GM23338 (cell line): ENCODE measurements around the gene TNS3. TPM values are rescaled to one million over a fixed set of nuclear protein-coding genes. Genes with fewer than 3 reads are reported as not detected.

Experiments
- ATAC-seq: fragments of 200-7000 bp; cut with Tn5 transposase; 3 replicates; pipeline ENCODE4 v1.9.1; 2020
- DNase-seq: peaks from one replicate; pipeline ENCODE4 v3.0.0-alpha.2; 2015; ENCODE audit warnings: low spot score
- H2AFZ ChIP-seq: fragments of 200-600 bp; sonication (generic); 2 replicates; pipeline ENCODE4 v1.8.0; 2016; ENCODE audit warnings: antibody characterized with exemption, mild to moderate bottlenecking, moderate library complexity
- H3F3A ChIP-seq: fragments of 200-600 bp; sonication (generic); replicated peaks from 2 replicates; pipeline ENCODE4 v1.8.0; 2017; ENCODE audit warnings: antibody characterized with exemption, mixed run types, low read depth
- H3K27ac ChIP-seq: fragments of 200-600 bp; sonication (generic); 2 replicates; pipeline ENCODE4 v1.6.1; 2016; ENCODE audit warnings: low read depth
- H3K27me3 ChIP-seq: fragments of 200-600 bp; sonication (generic); 2 replicates; pipeline ENCODE4 v1.8.0; 2016; ENCODE audit warnings: mild to moderate bottlenecking, mixed run types, moderate library complexity; ENCODE audit not compliant: insufficient read depth
- H3K36me3 ChIP-seq: fragments of 200-600 bp; sonication (generic); 2 replicates; pipeline ENCODE4 v1.8.0; 2016; ENCODE audit warnings: mild to moderate bottlenecking; ENCODE audit not compliant: insufficient read depth
- H3K4me1 ChIP-seq: fragments of 200-600 bp; sonication (generic); 2 replicates; pipeline ENCODE4 v1.8.0; 2016; ENCODE audit warnings: mild to moderate bottlenecking, moderate library complexity; ENCODE audit not compliant: insufficient read depth
- H3K4me2 ChIP-seq: fragments of 200-600 bp; sonication (generic); 2 replicates; pipeline ENCODE4 v1.7.1; 2017; ENCODE audit warnings: mixed run types
- H3K4me3 ChIP-seq: fragments of 200-600 bp; sonication (generic); 2 replicates; pipeline ENCODE4 v1.6.1; 2016; ENCODE audit warnings: mixed run types
- H3K79me2 ChIP-seq: fragments of 200-600 bp; sonication (generic); replicated peaks from 2 replicates; pipeline ENCODE4 v1.8.0; 2017; ENCODE audit warnings: mild to moderate bottlenecking; ENCODE audit not compliant: insufficient read depth
- H3K9me2 ChIP-seq: fragments of 200-600 bp; sonication (generic); 2 replicates; pipeline ENCODE4 v1.8.0; 2017; ENCODE audit not compliant: insufficient read depth
- H4K20me1 ChIP-seq: fragments of 200-600 bp; sonication (generic); replicated peaks from 2 replicates; pipeline ENCODE4 v1.8.0; 2017; ENCODE audit warnings: mild to moderate bottlenecking; ENCODE audit not compliant: insufficient read depth
- H3K27ac Mint-ChIP-seq: 2 replicates; pipeline ENCODE4 v1.8.0; 2020; ENCODE audit warnings: inconsistent platforms, mild to moderate bottlenecking, moderate library complexity, mixed read lengths
- H3K27me3 Mint-ChIP-seq: 3 replicates; pipeline ENCODE4 v1.8.0; 2022; ENCODE audit warnings: low read depth, mild to moderate bottlenecking, moderate library complexity, mixed read lengths, inconsistent platforms; ENCODE audit not compliant: insufficient read depth, poor library complexity
- H3K36me3 Mint-ChIP-seq: 3 replicates; pipeline ENCODE4 v1.8.0; 2021; ENCODE audit warnings: low read depth, mild to moderate bottlenecking, inconsistent platforms, moderate library complexity, mixed read lengths
- H3K4me1 Mint-ChIP-seq: 3 replicates; pipeline ENCODE4 v1.8.0; 2020; ENCODE audit warnings: mild to moderate bottlenecking, inconsistent platforms, mixed read lengths
- H3K4me3 Mint-ChIP-seq: 3 replicates; pipeline ENCODE4 v1.8.0; 2021; ENCODE audit warnings: moderate library complexity, mild to moderate bottlenecking, inconsistent platforms, mixed read lengths
- H3K9me3 Mint-ChIP-seq: 3 replicates; pipeline ENCODE4 v1.8.0; 2020; ENCODE audit warnings: moderate library complexity, mild to moderate bottlenecking, inconsistent platforms, mixed read lengths
- CREB1 ChIP-seq: fragments of 250-450 bp; sonication (Bioruptor Pico); IDR thresholded peaks from 2 replicates; pipeline ENCODE4 v1.5.0; 2020; ENCODE audit warnings: low read depth, mild to moderate bottlenecking, moderate library complexity
- ETS1 ChIP-seq: IDR thresholded peaks from 2 replicates; pipeline ENCODE4 v1.6.1; 2016; ENCODE audit warnings: antibody characterized with exemption
- EZH2 ChIP-seq: fragments of 200-600 bp; sonication (generic); IDR thresholded peaks from one replicate; pipeline ENCODE4 v1.8.0; 2017; ENCODE audit warnings: antibody characterized with exemption, mild to moderate bottlenecking, low read depth; ENCODE audit not compliant: unreplicated experiment
- EZH2phosphoT487 ChIP-seq: fragments of 200-600 bp; sonication (generic); IDR thresholded peaks from one replicate; pipeline ENCODE4 v1.8.1; 2018; ENCODE audit warnings: antibody characterized with exemption; ENCODE audit not compliant: unreplicated experiment
- JUNB ChIP-seq: IDR thresholded peaks from one replicate; pipeline ENCODE4 v1.6.1; 2016; ENCODE audit warnings: antibody characterized with exemption; ENCODE audit not compliant: unreplicated experiment
- NANOG ChIP-seq: IDR thresholded peaks from 2 replicates; pipeline ENCODE4 v1.6.1; 2016; ENCODE audit warnings: antibody characterized with exemption, borderline replicate concordance
- POLR2AphosphoS5 ChIP-seq: IDR thresholded peaks from 2 replicates; pipeline ENCODE4 v1.6.1; 2016; ENCODE audit warnings: antibody characterized with exemption, low read depth
- REST ChIP-seq: IDR thresholded peaks from one replicate; pipeline ENCODE4 v1.6.1; 2018; ENCODE audit warnings: antibody characterized with exemption; ENCODE audit not compliant: unreplicated experiment
- STAT1 ChIP-seq: IDR thresholded peaks from one replicate; pipeline ENCODE4 v1.6.1; 2016; ENCODE audit warnings: antibody characterized with exemption; ENCODE audit not compliant: unreplicated experiment
- ZNF114 ChIP-seq: fragments of 250-450 bp; sonication (Bioruptor Pico); IDR thresholded peaks from 2 replicates; pipeline ENCODE4 v1.5.0; 2020; ENCODE audit warnings: mild to moderate bottlenecking, moderate library complexity
- ZNF331 ChIP-seq: fragments of 250-450 bp; sonication (Bioruptor Pico); IDR thresholded peaks from 2 replicates; pipeline ENCODE4 v1.5.0; 2020; ENCODE audit warnings: low read depth, mild to moderate bottlenecking, moderate library complexity
- polyA plus RNA-seq: library from polyadenylated mRNA; unstranded; fragments of >200 nt; fragmentation: Nextera tagmentation; extraction: Ambion mirVana; gene quantifications from 2 replicates; pipeline ENCODE4 v1.2.1, GENCODE V29; 2016
- total RNA-seq: library from RNA; depleted of rRNA; stranded (reverse); fragments of >200 nt; shearing (Covaris generic); gene quantifications from 2 replicates; pipeline ENCODE4 v1.2.3, GENCODE V29; 2014
- TF ChIP-seq, protein P1 (sequence below): fragments of 250-450 bp; sonication (Bioruptor Pico); IDR thresholded peaks from 2 replicates; pipeline ENCODE4 v1.5.0; 2020; ENCODE audit warnings: mild to moderate bottlenecking, moderate library complexity
- TF ChIP-seq, protein P2 (sequence below), 2 experiments: fragments of 200-600 bp in 1 of 2; sonication (generic) in 1 of 2; conservative IDR thresholded peaks; 2 replicates each; pipeline versions ENCODE4 v1.5.1 to v1.6.1; 2016 to 2017; ENCODE audit warnings: antibody characterized with exemption in 2 of 2, low read depth in 2 of 2, mild to moderate bottlenecking in 2 of 2, moderate library complexity in 1 of 2

Gene TNS3
- total and polyA plus RNA-seq, 2 experiments from 2014 or later = 6.2 to 28.7 TPM

- peaks cover 4% of the 10 kb centered on the region for H3K27me3 Mint-ChIP-seq
- H3K79me2 ChIP-seq = 0 out of 2 replicates have a peak, but pooled peaks cover 8% of the 10 kb centered on the region
- no peaks in the 10 kb centered on the region for H3K9me3 Mint-ChIP-seq
- no peaks in the 10 kb centered on the region for H3K36me3 ChIP-seq
- H3K4me3 Mint-ChIP-seq = no peak overlapping the region
- DNase-seq (no peak), ATAC-seq (no peak)
- H3F3A ChIP-seq = no peaks in the 10 kb centered on the region
- no peak overlapping the region for H2AFZ ChIP-seq
- no peaks in the 10 kb centered on the region for H3K27me3 ChIP-seq
- no peak overlapping the region for H3K4me2 ChIP-seq
- TF ChIP-seq, protein P1, sequence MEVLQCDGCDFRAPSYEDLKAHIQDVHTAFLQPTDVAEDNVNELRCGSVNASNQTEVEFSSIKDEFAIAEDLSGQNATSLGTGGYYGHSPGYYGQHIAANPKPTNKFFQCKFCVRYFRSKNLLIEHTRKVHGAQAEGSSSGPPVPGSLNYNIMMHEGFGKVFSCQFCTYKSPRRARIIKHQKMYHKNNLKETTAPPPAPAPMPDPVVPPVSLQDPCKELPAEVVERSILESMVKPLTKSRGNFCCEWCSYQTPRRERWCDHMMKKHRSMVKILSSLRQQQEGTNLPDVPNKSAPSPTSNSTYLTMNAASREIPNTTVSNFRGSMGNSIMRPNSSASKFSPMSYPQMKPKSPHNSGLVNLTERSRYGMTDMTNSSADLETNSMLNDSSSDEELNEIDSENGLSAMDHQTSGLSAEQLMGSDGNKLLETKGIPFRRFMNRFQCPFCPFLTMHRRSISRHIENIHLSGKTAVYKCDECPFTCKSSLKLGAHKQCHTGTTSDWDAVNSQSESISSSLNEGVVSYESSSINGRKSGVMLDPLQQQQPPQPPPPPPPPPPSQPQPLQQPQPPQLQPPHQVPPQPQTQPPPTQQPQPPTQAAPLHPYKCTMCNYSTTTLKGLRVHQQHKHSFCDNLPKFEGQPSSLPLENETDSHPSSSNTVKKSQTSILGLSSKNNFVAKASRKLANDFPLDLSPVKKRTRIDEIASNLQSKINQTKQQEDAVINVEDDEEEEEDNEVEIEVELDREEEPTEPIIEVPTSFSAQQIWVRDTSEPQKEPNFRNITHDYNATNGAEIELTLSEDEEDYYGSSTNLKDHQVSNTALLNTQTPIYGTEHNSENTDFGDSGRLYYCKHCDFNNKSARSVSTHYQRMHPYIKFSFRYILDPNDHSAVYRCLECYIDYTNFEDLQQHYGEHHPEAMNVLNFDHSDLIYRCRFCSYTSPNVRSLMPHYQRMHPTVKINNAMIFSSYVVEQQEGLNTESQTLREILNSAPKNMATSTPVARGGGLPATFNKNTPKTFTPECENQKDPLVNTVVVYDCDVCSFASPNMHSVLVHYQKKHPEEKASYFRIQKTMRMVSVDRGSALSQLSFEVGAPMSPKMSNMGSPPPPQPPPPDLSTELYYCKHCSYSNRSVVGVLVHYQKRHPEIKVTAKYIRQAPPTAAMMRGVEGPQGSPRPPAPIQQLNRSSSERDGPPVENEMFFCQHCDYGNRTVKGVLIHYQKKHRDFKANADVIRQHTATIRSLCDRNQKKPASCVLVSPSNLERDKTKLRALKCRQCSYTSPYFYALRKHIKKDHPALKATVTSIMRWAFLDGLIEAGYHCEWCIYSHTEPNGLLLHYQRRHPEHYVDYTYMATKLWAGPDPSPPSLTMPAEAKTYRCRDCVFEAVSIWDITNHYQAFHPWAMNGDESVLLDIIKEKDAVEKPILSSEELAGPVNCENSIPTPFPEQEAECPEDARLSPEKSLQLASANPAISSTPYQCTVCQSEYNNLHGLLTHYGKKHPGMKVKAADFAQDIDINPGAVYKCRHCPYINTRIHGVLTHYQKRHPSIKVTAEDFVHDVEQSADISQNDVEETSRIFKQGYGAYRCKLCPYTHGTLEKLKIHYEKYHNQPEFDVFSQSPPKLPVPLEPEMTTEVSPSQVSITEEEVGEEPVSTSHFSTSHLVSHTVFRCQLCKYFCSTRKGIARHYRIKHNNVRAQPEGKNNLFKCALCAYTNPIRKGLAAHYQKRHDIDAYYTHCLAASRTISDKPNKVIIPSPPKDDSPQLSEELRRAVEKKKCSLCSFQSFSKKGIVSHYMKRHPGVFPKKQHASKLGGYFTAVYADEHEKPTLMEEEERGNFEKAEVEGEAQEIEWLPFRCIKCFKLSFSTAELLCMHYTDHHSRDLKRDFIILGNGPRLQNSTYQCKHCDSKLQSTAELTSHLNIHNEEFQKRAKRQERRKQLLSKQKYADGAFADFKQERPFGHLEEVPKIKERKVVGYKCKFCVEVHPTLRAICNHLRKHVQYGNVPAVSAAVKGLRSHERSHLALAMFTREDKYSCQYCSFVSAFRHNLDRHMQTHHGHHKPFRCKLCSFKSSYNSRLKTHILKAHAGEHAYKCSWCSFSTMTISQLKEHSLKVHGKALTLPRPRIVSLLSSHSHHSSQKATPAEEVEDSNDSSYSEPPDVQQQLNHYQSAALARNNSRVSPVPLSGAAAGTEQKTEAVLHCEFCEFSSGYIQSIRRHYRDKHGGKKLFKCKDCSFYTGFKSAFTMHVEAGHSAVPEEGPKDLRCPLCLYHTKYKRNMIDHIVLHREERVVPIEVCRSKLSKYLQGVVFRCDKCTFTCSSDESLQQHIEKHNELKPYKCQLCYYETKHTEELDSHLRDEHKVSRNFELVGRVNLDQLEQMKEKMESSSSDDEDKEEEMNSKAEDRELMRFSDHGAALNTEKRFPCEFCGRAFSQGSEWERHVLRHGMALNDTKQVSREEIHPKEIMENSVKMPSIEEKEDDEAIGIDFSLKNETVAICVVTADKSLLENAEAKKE (CRISPR knock-in tag) = no peak
- TF ChIP-seq ZNF114 (no peak), ETS1 (no peak), EZH2 (no peak), POLR2AphosphoS5 (no peak), EZH2phosphoT487 (no peak), ZNF331 (CRISPR knock-in tag) (no peak), CREB1 (CRISPR knock-in tag) (no peak), NANOG (no peak), REST (no peak), JUNB (no peak), STAT1 (no peak)
- TF ChIP-seq, protein P2, sequence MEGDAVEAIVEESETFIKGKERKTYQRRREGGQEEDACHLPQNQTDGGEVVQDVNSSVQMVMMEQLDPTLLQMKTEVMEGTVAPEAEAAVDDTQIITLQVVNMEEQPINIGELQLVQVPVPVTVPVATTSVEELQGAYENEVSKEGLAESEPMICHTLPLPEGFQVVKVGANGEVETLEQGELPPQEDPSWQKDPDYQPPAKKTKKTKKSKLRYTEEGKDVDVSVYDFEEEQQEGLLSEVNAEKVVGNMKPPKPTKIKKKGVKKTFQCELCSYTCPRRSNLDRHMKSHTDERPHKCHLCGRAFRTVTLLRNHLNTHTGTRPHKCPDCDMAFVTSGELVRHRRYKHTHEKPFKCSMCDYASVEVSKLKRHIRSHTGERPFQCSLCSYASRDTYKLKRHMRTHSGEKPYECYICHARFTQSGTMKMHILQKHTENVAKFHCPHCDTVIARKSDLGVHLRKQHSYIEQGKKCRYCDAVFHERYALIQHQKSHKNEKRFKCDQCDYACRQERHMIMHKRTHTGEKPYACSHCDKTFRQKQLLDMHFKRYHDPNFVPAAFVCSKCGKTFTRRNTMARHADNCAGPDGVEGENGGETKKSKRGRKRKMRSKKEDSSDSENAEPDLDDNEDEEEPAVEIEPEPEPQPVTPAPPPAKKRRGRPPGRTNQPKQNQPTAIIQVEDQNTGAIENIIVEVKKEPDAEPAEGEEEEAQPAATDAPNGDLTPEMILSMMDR (conservative IDR thresholded peaks at IDR 0.05; ENCODE audit: low read depth in 2 of 2) = no peak
- H3K4me1 ChIP-seq = 0 out of 2 replicates have a peak, but pooled peaks cover 2% of the 10 kb centered on the region
- H3K4me1 Mint-ChIP-seq = peaks cover 10% of the 10 kb centered on the region; the same call in 2 of the 3 replicates
- no peak overlapping the region for H3K4me3 ChIP-seq
- no peak overlapping the region for H3K27ac ChIP-seq
- no peaks in the 10 kb centered on the region for H3K9me2 ChIP-seq
- H4K20me1 ChIP-seq = peaks cover 5% of the 10 kb centered on the region; the same call in 1 of the 2 replicates
- H3K27ac Mint-ChIP-seq = no peak overlapping the region
- no peaks in the 10 kb centered on the region for H3K36me3 Mint-ChIP-seq
Observed at GRCh38 chr7:47464266-47464665, 117.6 kb downstream of the TNS3 start.
